WTC11 (cell line): ENCODE data around the gene ANXA5. TPM values are rescaled to one million over a fixed set of nuclear protein-coding genes. Genes with fewer than 3 reads are reported as not detected.

Experiments used
- ATAC-seq: fragments of 200-7000 bp; cut with Tn5 transposase; 2 replicates; pipeline ENCODE4 v1.10.0; 2021; ENCODE audit warnings: mild to moderate bottlenecking, moderate library complexity
- CTCF ChIA-PET: fragments of 300-600 bp; sonication (Branson Sonifier 250); formaldehyde crosslinking; loops from one replicate; lab custom pipeline; 2021; ENCODE audit warnings: antibody characterized with exemption; lab: Charles Lee
- POLR2A ChIA-PET: fragments of 350-600 bp; sonication (Branson Sonifier 250); formaldehyde crosslinking; loops from one replicate; lab custom pipeline; 2021; ENCODE audit warnings: antibody characterized with exemption; lab: Charles Lee
- DNase-seq: peaks from one replicate; pipeline ENCODE4 v3.0.0; 2021; ENCODE audit warnings: low spot score
- H3K27ac Mint-ChIP-seq: 2 replicates; pipeline ENCODE4 v1.8.0; 2021; ENCODE audit warnings: mixed read lengths
- H3K27me3 Mint-ChIP-seq: 2 replicates; pipeline ENCODE4 v1.8.0; 2021; ENCODE audit warnings: low read depth, mild to moderate bottlenecking, moderate library complexity, mixed read lengths
- H3K36me3 Mint-ChIP-seq: 2 replicates; pipeline ENCODE4 v1.8.0; 2021; ENCODE audit warnings: mixed read lengths
- H3K4me1 Mint-ChIP-seq: 2 replicates; pipeline ENCODE4 v1.8.0; 2022; ENCODE audit warnings: mixed read lengths
- H3K4me3 Mint-ChIP-seq: 2 replicates; pipeline ENCODE4 v1.8.0; 2021; ENCODE audit warnings: mild to moderate bottlenecking, moderate library complexity, mixed read lengths
- H3K9me3 Mint-ChIP-seq: 2 replicates; pipeline ENCODE4 v1.8.0; 2021; ENCODE audit warnings: mixed read lengths
- CREB1 ChIP-seq: sonication (generic); formaldehyde crosslinking; IDR thresholded peaks from 2 replicates; pipeline ENCODE4 v1.8.0; 2023; ENCODE audit warnings: mild to moderate bottlenecking, missing genetic modification reagents
- CREM ChIP-seq: sonication (generic); formaldehyde crosslinking; IDR thresholded peaks from 2 replicates; pipeline ENCODE4 v1.8.1; 2022; ENCODE audit warnings: mild to moderate bottlenecking, missing genetic modification reagents, moderate library complexity
- ELF4 ChIP-seq: sonication (generic); formaldehyde crosslinking; IDR thresholded peaks from 2 replicates; pipeline ENCODE4 v1.8.1; 2022; ENCODE audit warnings: low read depth, mild to moderate bottlenecking, moderate library complexity, missing genetic modification reagents
- ESRRA ChIP-seq: sonication (generic); formaldehyde crosslinking; IDR thresholded peaks from 2 replicates; pipeline ENCODE4 v1.8.1; 2022; ENCODE audit warnings: mild to moderate bottlenecking, missing genetic modification reagents, borderline replicate concordance
- ETV6 ChIP-seq: sonication (generic); formaldehyde crosslinking; IDR thresholded peaks from 2 replicates; pipeline ENCODE4 v1.8.1; 2022; ENCODE audit warnings: mild to moderate bottlenecking, missing genetic modification reagents
- FOXP1 ChIP-seq: sonication (generic); formaldehyde crosslinking; IDR thresholded peaks from 2 replicates; pipeline ENCODE4 v1.8.0; 2022; ENCODE audit warnings: missing genetic modification reagents, mild to moderate bottlenecking, moderate library complexity, borderline replicate concordance
- GABPB1 ChIP-seq: sonication (generic); formaldehyde crosslinking; IDR thresholded peaks from 2 replicates; pipeline ENCODE4 v1.8.1; 2023; ENCODE audit warnings: mild to moderate bottlenecking, missing genetic modification reagents
- MYBL2 ChIP-seq: sonication (generic); formaldehyde crosslinking; IDR thresholded peaks from 2 replicates; pipeline ENCODE4 v1.8.1; 2023; ENCODE audit warnings: mild to moderate bottlenecking, moderate library complexity, missing genetic modification reagents
- NFATC4 ChIP-seq: fragments of 250-450 bp; sonication (Bioruptor Pico); IDR thresholded peaks from 2 replicates; pipeline ENCODE4 v1.9.0; 2021; ENCODE audit warnings: mild to moderate bottlenecking
- RELA ChIP-seq: sonication (generic); formaldehyde crosslinking; IDR thresholded peaks from 2 replicates; pipeline ENCODE4 v1.8.1; 2022; ENCODE audit warnings: missing genetic modification reagents, mild to moderate bottlenecking, borderline replicate concordance
- RORB ChIP-seq: fragments of 250-450 bp; sonication (Bioruptor Pico); IDR thresholded peaks from 2 replicates; pipeline ENCODE4 v1.9.0; 2021; ENCODE audit warnings: mild to moderate bottlenecking
- SMAD4 ChIP-seq: sonication (generic); formaldehyde crosslinking; IDR thresholded peaks from 2 replicates; pipeline ENCODE4 v1.8.0; 2022; ENCODE audit warnings: mild to moderate bottlenecking, missing genetic modification reagents
- SP1 ChIP-seq: sonication (generic); formaldehyde crosslinking; conservative IDR thresholded peaks from 2 replicates; pipeline ENCODE4 v1.8.1; 2022; ENCODE audit warnings: missing genetic modification reagents
- TCF7 ChIP-seq: sonication (generic); formaldehyde crosslinking; IDR thresholded peaks from 2 replicates; pipeline ENCODE4 v1.8.0; 2022; ENCODE audit warnings: mild to moderate bottlenecking, low read depth, missing genetic modification reagents, moderate library complexity
- ZNF121 ChIP-seq: sonication (generic); formaldehyde crosslinking; IDR thresholded peaks from 2 replicates; pipeline ENCODE4 v1.8.0; 2023; ENCODE audit warnings: missing genetic modification reagents
- ZNF219 ChIP-seq: sonication (generic); formaldehyde crosslinking; IDR thresholded peaks from 2 replicates; pipeline ENCODE4 v1.8.0; 2023; ENCODE audit warnings: missing genetic modification reagents, mild to moderate bottlenecking, borderline replicate concordance
- total RNA-seq: library from RNA; stranded (reverse); gene quantifications from 3 replicates; pipeline ENCODE4 v1.2.3, GENCODE V29; 2021
- TF ChIP-seq, protein P1 (sequence below): sonication (generic); formaldehyde crosslinking; IDR thresholded peaks from 2 replicates; pipeline ENCODE4 v1.8.0; 2022; ENCODE audit warnings: mild to moderate bottlenecking, missing genetic modification reagents
- TF ChIP-seq, protein P2 (sequence below): sonication (generic); formaldehyde crosslinking; IDR thresholded peaks from 2 replicates; pipeline ENCODE4 v1.8.0; 2023; ENCODE audit warnings: mild to moderate bottlenecking, missing genetic modification reagents
- TF ChIP-seq, protein P3 (sequence below): sonication (generic); formaldehyde crosslinking; IDR thresholded peaks from 2 replicates; pipeline ENCODE4 v1.8.1; 2023; ENCODE audit warnings: mild to moderate bottlenecking, missing genetic modification reagents, moderate library complexity
- TF ChIP-seq, protein P4 (sequence below): sonication (generic); formaldehyde crosslinking; IDR thresholded peaks from 2 replicates; pipeline ENCODE4 v1.8.0; 2023; ENCODE audit warnings: missing genetic modification reagents, mild to moderate bottlenecking, borderline replicate concordance
- TF ChIP-seq, protein P5 (sequence below): fragments of 200-600 bp; IDR thresholded peaks from 2 replicates; pipeline ENCODE4 v1.8.0; 2022; ENCODE audit warnings: antibody characterized with exemption
- TF ChIP-seq, protein P6 (sequence below): sonication (generic); formaldehyde crosslinking; IDR thresholded peaks from 2 replicates; pipeline ENCODE4 v1.8.1; 2022; ENCODE audit warnings: missing genetic modification reagents, borderline replicate concordance

The ANXA5 gene
- total RNA-seq, 1 experiment from 2014 or later: 186 TPM

DNA sequence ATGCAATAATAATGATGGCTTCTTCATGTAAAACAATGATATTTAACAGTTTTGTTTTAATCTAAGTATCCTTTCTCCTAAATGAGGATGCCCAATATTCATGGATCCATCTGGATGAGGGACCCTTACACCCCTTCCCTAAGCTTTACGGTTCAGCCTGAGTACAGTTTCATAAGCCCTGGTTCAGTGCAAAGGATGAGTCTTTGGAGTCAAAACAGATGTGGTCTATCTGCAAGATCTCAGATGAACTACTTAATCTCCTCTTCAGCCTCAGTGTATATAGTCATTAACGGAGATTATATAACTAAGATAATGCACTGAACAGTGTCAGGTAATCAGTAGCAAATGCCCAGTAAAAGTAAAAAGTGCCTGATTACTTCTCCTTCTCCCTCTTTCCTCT lies 22.1 kb downstream of the ANXA5 start (continued):
- TF ChIP-seq, protein P1, sequence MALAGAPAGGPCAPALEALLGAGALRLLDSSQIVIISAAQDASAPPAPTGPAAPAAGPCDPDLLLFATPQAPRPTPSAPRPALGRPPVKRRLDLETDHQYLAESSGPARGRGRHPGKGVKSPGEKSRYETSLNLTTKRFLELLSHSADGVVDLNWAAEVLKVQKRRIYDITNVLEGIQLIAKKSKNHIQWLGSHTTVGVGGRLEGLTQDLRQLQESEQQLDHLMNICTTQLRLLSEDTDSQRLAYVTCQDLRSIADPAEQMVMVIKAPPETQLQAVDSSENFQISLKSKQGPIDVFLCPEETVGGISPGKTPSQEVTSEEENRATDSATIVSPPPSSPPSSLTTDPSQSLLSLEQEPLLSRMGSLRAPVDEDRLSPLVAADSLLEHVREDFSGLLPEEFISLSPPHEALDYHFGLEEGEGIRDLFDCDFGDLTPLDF (CRISPR knock-in tag): no peak
- no peak for TF ChIP-seq NFATC4 (CRISPR knock-in tag)
- TF ChIP-seq, protein P2, sequence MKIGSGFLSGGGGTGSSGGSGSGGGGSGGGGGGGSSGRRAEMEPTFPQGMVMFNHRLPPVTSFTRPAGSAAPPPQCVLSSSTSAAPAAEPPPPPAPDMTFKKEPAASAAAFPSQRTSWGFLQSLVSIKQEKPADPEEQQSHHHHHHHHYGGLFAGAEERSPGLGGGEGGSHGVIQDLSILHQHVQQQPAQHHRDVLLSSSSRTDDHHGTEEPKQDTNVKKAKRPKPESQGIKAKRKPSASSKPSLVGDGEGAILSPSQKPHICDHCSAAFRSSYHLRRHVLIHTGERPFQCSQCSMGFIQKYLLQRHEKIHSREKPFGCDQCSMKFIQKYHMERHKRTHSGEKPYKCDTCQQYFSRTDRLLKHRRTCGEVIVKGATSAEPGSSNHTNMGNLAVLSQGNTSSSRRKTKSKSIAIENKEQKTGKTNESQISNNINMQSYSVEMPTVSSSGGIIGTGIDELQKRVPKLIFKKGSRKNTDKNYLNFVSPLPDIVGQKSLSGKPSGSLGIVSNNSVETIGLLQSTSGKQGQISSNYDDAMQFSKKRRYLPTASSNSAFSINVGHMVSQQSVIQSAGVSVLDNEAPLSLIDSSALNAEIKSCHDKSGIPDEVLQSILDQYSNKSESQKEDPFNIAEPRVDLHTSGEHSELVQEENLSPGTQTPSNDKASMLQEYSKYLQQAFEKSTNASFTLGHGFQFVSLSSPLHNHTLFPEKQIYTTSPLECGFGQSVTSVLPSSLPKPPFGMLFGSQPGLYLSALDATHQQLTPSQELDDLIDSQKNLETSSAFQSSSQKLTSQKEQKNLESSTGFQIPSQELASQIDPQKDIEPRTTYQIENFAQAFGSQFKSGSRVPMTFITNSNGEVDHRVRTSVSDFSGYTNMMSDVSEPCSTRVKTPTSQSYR (CRISPR knock-in tag): no peak
- TF ChIP-seq, all 79 proteins: peak for 0

DNA sequence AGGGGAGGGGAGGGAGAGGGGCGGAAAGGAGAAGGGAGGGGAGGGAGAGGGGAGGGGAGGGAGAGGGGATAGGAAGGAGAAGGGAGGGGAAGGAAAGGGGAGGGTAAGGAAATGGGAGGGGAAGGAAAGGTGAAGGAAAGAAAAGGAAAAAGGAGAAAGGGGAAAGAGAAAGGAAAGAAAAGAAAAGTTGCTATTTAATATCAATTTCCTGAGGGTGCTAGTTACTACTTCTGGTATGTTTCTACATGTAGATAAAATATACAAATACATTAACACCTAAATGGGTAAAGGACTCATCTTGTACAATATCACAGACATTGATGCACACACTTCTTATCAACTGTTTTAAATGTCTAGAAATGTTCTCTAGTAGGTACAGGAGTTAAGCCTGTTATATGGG lies 22.6 kb downstream of the ANXA5 start:
- no peak overlapping the region for H3K27ac Mint-ChIP-seq
- CTCF ChIA-PET: no interaction called here
- ATAC-seq: no peak
- peaks cover 62% of the 10 kb centered on the region for H3K36me3 Mint-ChIP-seq
- no peak overlapping the region for H3K4me3 Mint-ChIP-seq
- POLR2A ChIA-PET: no interaction called here
- no peaks in the 10 kb centered on the region for H3K9me3 Mint-ChIP-seq
- TF ChIP-seq, protein P3, sequence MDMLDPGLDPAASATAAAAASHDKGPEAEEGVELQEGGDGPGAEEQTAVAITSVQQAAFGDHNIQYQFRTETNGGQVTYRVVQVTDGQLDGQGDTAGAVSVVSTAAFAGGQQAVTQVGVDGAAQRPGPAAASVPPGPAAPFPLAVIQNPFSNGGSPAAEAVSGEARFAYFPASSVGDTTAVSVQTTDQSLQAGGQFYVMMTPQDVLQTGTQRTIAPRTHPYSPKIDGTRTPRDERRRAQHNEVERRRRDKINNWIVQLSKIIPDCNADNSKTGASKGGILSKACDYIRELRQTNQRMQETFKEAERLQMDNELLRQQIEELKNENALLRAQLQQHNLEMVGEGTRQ: no peak
- TF ChIP-seq CREM (CRISPR knock-in tag) (no peak), ELF4 (CRISPR knock-in tag) (no peak), ZNF219 (CRISPR knock-in tag) (no peak)
- TF ChIP-seq, protein P4, sequence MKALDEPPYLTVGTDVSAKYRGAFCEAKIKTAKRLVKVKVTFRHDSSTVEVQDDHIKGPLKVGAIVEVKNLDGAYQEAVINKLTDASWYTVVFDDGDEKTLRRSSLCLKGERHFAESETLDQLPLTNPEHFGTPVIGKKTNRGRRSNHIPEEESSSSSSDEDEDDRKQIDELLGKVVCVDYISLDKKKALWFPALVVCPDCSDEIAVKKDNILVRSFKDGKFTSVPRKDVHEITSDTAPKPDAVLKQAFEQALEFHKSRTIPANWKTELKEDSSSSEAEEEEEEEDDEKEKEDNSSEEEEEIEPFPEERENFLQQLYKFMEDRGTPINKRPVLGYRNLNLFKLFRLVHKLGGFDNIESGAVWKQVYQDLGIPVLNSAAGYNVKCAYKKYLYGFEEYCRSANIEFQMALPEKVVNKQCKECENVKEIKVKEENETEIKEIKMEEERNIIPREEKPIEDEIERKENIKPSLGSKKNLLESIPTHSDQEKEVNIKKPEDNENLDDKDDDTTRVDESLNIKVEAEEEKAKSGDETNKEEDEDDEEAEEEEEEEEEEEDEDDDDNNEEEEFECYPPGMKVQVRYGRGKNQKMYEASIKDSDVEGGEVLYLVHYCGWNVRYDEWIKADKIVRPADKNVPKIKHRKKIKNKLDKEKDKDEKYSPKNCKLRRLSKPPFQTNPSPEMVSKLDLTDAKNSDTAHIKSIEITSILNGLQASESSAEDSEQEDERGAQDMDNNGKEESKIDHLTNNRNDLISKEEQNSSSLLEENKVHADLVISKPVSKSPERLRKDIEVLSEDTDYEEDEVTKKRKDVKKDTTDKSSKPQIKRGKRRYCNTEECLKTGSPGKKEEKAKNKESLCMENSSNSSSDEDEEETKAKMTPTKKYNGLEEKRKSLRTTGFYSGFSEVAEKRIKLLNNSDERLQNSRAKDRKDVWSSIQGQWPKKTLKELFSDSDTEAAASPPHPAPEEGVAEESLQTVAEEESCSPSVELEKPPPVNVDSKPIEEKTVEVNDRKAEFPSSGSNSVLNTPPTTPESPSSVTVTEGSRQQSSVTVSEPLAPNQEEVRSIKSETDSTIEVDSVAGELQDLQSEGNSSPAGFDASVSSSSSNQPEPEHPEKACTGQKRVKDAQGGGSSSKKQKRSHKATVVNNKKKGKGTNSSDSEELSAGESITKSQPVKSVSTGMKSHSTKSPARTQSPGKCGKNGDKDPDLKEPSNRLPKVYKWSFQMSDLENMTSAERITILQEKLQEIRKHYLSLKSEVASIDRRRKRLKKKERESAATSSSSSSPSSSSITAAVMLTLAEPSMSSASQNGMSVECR (CRISPR knock-in tag): no peak
- no peaks in the 10 kb centered on the region for H3K27me3 Mint-ChIP-seq
- H3K4me1 Mint-ChIP-seq: peaks cover 7% of the 10 kb centered on the region
- no peak for DNase-seq

DNA sequence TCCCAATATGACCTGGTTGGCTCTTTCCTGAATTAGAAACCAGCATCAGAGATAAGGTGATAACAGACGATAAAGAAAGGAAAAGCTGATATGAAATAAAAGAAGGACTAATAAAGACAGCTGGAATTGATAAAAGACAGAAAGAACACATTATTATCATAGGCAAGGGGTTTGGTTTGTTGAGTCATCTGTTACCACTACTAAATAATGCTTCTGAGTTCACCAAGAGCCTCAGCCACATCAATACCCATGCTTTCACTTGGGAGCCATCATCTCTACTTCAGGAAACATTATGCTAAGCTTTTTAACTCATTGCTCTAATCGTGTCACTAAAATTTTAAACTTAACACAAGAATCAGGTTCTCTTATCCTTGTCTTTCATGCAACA lies 27.6 kb downstream of the ANXA5 start:
- TF ChIP-seq RORB (CRISPR knock-in tag) (no peak), FOXP1 (no peak), SMAD4 (CRISPR knock-in tag) (no peak), MYBL2 (CRISPR knock-in tag) (no peak), TCF7 (no peak), GABPB1 (CRISPR knock-in tag) (no peak), ETV6 (CRISPR knock-in tag) (no peak), RELA (CRISPR knock-in tag) (no peak), SP1 (CRISPR knock-in tag) (no peak), CREB1 (CRISPR knock-in tag) (no peak), ESRRA (CRISPR knock-in tag) (no peak), ZNF121 (CRISPR knock-in tag) (no peak)
- TF ChIP-seq, protein P5, sequence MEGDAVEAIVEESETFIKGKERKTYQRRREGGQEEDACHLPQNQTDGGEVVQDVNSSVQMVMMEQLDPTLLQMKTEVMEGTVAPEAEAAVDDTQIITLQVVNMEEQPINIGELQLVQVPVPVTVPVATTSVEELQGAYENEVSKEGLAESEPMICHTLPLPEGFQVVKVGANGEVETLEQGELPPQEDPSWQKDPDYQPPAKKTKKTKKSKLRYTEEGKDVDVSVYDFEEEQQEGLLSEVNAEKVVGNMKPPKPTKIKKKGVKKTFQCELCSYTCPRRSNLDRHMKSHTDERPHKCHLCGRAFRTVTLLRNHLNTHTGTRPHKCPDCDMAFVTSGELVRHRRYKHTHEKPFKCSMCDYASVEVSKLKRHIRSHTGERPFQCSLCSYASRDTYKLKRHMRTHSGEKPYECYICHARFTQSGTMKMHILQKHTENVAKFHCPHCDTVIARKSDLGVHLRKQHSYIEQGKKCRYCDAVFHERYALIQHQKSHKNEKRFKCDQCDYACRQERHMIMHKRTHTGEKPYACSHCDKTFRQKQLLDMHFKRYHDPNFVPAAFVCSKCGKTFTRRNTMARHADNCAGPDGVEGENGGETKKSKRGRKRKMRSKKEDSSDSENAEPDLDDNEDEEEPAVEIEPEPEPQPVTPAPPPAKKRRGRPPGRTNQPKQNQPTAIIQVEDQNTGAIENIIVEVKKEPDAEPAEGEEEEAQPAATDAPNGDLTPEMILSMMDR: no peak
- TF ChIP-seq, protein P6, sequence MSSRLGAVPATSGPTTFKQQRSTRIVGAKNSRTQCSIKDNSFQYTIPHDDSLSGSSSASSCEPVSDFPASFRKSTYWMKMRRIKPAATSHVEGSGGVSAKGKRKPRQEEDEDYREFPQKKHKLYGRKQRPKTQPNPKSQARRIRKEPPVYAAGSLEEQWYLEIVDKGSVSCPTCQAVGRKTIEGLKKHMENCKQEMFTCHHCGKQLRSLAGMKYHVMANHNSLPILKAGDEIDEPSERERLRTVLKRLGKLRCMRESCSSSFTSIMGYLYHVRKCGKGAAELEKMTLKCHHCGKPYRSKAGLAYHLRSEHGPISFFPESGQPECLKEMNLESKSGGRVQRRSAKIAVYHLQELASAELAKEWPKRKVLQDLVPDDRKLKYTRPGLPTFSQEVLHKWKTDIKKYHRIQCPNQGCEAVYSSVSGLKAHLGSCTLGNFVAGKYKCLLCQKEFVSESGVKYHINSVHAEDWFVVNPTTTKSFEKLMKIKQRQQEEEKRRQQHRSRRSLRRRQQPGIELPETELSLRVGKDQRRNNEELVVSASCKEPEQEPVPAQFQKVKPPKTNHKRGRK (CRISPR knock-in tag): no peak
- Mint-ChIP-seq H3K27ac (no peak overlapping the region), H3K36me3 (peaks cover 51% of the 10 kb centered on the region), H3K27me3 (no peaks in the 10 kb centered on the region), H3K4me1 (0 out of 2 replicates have a peak, but pooled peaks cover 3% of the 10 kb centered on the region), H3K9me3 (no peaks in the 10 kb centered on the region), H3K4me3 (no peak overlapping the region)
- ATAC-seq: no peak
- no peak for DNase-seq
- ChIA-PET POLR2A (no interaction called here), CTCF (no interaction called here)
